ENCODE data around the gene ASMT.
A peak's percentile ranks its signal among the peaks of the same experiment; 100 is the strongest.
"Not testable (repeated sequence)": the region's sequence is repeated elsewhere in the genome, so short reads cannot be mapped to it uniquely, and the experiment has no call there.

The ASMT gene

DNA sequence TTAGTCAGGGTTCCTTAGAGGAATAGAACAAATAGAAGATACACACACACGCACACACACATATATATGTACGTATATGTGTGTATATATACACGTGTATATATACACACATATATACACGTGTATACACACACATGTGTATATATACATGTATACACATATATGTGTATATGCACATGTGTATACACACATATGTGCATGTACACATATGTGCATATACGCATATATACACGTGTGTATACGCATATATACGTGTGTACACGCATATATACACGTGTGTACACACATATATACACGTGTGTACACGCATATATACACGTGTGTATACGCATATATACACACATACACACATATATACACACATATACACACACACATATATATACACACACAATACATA lies 41.5 kb downstream of the ASMT start:
- no peak for DNase-seq

DNA sequence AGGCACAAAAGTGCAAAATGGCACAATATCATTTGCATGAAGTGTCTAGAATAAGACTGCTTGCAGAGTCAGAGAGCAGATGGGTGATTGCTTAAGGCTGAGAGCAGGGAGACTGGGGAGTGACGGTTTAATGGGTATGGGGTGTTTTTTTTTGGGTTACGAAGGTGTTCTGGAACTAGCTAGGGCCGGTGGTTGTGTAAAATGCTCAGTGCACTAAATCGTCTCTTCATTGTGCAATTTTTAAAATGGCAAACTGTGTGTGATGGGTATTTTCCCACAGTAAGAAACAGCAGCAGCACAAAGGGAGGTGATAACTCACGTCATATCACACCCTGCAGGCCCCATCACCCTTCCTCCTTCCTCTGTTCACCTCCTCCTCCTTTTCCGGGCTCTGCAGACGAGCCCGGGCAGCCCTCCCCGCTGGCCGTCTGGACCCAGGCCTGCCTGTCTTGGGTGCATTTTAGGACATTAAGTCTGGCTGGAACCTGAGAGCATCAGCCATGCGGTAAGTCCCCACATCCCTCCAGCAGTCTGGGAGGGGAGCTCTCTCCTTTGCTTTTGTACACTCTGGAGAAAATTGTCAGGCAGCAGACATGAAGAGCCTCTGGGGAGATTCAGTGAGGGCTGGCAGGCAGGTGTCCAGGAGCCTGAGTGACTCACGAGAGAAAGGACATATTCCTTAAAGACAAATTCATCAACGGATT lies 42.7 kb downstream of the ASMT start:
- DNase-seq, result peak in 1 of 3 donors; percentile 16

DNA sequence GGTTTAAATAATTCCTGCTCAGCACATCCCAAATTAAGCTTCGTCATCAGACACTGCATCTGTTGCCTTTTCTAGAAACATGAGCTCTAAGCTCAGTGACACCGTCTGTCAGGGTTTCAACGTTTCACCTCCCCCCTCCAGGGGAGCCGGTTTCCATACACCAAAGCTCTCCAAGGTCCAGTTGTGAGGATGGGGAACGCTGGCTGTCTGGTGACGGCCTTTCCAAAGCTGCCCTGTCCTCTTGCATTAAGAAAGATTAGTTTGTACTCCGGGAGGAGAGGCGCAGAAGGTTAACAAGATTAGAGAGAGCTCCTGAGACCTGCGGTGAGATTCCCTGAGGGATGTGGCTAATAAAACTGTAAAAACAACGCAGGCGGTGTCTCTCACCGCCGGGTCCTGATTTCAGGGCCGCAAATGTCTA lies 43.2 kb downstream of the ASMT start:
- DNase-seq, result no peak

DNA sequence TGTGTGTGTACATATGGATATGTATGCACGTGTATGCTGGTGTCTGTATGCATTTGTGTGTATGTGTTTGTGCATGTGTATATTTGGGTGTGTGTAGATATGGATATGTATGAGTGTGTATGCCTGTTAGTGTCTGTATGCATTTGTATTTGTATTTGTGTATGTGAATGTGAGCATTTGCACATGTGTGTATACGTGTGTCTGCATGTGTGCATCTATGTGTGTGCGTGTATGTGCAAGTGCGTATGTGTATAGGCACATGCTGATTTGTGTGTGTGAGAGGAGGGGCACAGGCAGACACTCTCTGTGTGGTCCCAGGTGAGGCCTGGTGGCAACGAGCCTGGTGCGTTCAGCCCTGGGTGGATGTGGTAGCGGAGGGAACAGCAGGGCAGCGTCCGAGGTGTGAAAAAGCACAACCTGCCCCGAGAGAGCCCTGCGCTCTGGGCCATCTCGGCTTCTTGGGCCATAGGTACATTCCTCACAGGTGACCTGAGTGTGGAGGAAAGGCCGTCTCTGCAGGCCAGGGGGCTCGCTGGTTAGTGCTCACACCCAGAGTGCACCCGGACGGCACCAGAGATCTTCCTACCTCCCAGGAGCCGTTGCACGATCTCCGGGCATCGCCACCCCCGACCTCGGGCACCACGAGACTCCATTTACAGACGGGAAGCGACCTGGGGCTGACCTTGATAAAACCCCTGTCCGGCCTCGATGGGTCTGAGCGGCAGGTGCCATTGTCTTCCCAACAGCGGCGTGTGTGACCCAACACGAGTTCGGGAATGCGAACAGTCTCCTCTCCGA lies 45.0 kb downstream of the ASMT start:
- no peak for DNase-seq

DNA sequence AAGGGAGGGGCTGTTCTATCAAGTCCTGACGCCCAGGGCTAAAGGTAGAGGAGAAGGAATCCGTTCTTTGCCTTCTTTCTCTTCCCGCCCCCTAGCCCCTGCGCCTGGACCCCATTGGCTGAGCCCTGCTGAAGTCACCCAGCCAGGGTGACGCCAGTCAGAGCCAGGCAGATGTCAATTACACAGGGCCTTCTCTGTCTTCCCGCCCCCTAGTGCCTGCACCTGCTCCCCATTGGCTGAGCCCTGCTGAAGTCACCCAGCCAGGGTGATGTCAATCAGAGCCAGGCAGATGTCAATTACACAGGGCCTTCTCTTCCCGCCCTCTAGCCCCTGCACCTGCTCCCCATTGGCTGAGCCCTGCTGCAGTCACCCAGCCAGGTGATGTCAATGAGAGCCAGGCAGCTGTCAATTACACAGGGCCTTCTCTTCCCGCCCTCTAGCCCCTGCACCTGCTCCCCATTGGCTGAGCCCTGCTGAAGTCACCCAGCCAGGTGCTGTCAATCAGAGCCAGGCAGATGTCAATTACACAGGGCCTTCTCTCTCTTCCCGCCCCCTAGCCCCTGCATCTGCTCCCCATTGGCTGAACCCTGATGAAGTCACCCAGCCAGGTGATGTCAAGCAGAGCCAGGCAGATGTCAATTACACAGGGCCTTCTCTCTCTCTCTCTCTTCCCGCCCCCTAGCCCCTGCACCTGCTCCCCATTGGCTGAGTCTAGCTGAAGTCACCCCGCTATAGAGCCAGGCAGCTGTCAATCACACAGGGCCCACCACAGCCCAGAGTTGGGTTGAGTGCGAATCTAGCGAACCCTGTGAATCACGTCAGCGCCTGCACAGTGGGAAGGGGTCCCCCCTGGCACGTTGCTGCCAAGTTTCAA lies 46.4 kb downstream of the ASMT start:
- peak; percentile 37 to 73 (median 58) for DNase-seq

DNA sequence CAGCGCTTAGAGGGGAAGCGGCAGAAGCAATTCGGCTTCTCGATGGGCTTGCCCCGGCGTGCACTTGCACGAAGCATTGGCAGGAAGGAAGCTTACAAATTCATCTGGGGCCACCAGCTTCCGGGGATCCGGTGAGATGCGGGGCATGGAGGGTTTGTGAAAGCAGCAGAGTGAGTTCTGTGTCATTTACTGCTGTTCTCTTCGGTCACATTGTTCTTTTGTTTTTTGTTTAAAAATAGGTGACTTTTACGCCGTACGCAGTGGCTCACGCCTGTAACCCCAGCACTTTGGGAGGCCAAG lies 47.0 kb downstream of the ASMT start:
- DNase-seq, result no peak

DNA sequence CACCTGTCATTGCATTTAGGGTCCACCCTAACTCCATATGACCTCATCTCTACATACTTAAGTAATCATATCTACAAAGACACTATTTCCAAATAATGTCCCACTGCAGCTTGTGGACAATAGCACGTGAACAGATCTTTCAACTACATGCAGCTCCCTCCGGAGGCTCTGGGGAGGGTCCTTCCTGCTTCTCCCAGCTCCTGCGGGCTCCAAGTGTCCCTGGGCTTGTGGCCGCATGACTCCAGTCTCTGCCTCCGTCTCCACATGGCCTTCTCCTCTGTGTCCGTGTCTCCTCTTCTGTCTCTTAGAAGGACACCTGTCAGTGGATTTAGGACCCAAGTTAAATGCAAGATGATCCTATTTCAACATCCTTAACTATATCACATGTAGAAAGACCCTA lies 52.7 kb downstream of the ASMT start:
- DNase-seq, result no peak

DNA sequence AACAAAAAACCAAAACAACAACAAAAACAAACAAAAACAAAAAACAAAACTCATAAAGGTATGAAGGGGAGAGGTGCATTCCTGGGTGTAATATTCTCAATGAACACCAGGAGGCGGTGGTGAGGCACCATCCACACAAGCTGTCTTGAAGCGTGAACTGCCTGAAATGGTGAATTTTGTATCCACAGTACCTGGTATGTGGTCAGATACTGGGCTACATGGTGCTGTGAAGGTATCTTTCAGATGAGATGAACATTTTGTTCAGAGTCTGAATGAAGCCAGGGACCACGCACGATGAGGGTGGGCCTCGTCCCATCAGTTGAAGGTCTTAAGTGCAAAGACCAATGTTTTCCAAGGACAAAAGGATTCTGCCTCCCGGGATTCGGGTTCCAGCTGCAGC lies 58.5 kb downstream of the ASMT start:
- DNase-seq, result peak; percentile 44 to 57 (median 51)

DNA sequence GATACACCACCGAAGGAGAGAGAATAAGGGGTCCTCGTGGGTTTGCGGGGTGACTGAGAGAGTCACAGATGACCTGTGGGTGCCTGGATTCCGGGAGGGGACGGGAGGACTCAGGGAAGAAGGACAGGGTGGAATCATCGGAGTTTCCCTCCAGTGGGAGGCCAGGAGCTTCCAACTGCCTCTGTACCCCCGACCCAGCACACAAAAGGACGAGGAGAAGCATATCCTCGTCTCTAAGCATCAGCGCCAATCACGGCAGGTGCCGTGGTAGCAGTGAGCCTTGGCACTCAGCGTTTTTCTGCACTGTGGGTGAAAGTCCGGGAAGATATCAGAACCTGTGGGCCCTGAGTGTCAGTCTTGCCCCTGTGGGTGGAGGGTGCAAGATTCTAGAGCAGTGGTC lies 62.0 kb downstream of the ASMT start:
- DNase-seq, result no peak

DNA sequence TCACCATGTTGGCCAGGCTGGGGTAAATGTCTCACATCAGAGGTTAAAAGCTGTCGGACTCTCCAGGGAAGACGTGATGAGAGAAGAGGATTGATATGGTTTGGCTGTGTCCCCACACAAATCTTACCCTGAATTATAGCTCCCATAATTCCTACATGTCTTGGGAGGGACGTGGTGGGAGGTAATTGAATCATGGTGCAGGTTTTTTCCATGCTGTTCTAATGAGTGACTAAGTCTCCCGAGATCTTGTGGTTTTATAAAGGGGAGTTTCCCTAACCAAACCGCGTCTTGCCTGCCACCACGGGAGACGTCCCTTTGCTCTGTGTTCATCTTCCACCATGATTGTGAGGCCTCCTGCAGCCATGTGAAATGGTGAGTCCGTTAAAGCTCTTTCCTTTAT lies 64.4 kb downstream of the ASMT start:
- peak; percentile 61 to 74 (median 73) for DNase-seq

DNA sequence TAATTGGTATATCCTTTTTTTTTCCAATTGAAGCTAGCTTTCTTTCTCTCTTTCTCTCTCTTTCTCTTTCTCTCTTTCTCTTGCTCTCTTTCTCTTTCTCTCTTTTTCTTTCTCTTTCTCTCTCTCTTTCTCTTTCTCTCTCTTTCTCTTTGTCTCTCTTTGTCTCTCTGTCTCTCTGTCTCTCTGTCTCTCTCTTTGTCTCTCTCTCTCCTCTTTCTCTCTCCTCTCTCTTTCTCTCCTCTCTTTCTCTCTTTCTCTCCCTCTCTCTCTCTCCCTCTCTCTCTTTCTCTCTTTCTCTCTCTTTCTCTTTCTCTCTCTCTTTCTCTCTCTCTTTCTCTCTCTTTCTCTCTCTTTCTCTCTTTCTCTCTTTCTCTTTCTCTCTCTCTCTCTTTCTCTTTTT lies 66.6 kb downstream of the ASMT start:
- no peak for DNase-seq

DNA sequence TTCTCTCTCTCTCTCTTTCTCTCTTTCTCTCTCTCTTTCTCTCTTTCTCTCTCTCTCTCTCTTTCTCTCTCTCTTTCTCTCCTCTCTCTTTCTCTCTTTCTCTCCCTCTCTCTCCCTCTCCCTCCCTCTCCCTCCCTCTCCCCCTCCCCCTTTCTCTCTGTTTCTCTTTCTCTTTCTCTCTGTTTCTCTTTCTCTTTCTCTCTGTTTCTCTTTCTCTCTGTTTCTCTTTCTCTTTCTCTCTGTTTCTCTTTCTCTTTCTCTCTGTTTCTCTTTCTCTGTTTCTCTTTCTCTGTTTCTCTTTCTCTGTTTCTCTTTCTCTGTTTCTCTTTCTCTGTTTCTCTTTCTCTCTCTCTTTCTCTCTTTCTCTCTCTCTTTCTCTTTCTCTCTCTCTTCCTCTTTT lies 67.0 kb downstream of the ASMT start:
- DNase-seq, result peak in 2 of 3 donors; percentile 9 to 21

DNA sequence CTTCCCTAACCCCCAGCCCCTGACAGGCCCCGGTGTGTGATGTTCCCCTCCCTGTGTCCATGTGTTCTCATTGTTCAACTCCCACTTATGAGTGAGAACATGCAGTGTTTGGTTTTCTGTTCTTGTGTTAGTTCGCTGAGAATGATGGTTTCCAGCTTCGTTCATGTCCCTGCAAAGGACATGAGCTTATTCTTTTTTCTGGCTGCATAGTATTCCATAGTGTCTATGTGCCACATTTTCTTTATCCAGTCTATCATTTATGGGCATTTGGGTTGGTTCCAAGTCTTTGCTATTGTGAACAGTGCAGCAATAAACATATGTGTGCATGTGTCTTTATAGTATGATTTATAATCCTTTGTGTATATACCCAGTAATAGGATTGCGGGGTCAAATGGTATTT lies 67.6 kb downstream of the ASMT start:
- not testable (repeated sequence) for DNase-seq

DNA sequence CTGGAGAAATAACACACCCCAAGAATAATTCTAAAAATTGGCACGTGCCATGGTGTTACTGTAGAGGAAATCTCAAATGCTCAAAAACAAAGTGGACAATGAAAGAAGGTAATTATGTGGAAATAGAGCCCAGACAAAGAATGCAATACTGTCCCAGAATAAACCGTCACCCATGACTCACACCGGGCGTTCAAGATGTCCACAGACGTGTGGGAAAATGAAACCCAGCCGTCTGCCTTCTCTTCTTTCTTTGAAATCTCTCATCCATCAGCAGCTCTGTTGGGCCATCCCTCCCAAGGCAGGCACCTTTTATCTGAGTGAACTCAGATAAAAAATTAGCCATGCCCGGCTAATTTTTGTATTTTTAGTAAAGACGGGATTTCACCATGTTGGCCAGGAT lies 70.0 kb downstream of the ASMT start:
- not testable (repeated sequence) for DNase-seq

DNA sequence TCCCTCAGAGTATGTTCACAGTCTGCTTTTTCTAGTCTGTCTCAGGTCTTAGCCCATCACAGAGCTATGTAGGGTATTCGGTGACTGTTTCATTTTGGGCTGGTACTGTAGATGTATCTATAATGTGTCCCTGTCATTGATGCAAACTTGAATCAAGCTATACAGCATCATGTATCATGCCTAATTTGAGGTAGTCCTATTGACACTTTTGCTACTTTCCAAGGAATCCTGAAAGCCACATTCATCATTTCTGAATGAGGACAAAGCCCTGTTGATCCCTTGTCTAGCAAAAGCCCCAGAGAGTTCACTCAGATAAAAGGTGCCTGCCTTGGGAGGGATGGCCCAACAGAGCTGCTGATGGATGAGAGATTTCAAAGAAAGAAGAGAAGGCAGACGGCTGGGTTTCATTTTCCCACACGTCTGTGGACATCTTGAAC lies 70.6 kb downstream of the ASMT start:
- not testable (repeated sequence) for DNase-seq

DNA sequence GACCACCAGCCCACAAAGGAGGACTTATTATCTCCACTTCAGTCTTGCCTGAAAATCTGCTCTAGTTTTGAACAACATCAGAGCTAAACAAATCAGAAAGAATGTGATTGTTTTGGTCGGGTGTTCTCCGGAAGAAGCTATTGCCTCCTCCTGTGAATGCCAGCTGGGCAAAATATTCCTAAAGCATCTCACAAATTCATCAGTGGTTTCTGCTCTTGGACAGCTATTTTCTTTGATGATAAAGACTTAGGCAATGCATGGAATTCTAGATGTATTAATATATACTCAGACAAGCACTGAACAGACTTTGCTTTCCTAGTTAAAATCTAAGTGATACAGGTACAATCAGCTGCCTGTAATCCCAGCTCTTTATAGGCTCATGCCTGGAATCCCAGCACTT lies 71.8 kb downstream of the ASMT start:
- no peak for DNase-seq
